ENCODE data around the gene ETV4.

GRCh38 chr17:43545383-43545632 lies 832 bp downstream of the ETV4 start:
- TF ChIP-seq POLR2AphosphoS5 (IDR thresholded peaks at IDR 0.05) (no peak), CTCF (IDR thresholded peaks at IDR 0.05) (no peak)
